Measurements from ENCODE around the gene SLC66A3. TPM values are rescaled to one million over a fixed set of nuclear protein-coding genes. Genes with fewer than 3 reads are reported as not detected.

SLC66A3 gene
- 10 to 100 TPM; 22.2 to 29.0 (median 26.5) TPM for polyA plus RNA-seq (ENCODE audit: insufficient read length in 4 of 4)

DNA sequence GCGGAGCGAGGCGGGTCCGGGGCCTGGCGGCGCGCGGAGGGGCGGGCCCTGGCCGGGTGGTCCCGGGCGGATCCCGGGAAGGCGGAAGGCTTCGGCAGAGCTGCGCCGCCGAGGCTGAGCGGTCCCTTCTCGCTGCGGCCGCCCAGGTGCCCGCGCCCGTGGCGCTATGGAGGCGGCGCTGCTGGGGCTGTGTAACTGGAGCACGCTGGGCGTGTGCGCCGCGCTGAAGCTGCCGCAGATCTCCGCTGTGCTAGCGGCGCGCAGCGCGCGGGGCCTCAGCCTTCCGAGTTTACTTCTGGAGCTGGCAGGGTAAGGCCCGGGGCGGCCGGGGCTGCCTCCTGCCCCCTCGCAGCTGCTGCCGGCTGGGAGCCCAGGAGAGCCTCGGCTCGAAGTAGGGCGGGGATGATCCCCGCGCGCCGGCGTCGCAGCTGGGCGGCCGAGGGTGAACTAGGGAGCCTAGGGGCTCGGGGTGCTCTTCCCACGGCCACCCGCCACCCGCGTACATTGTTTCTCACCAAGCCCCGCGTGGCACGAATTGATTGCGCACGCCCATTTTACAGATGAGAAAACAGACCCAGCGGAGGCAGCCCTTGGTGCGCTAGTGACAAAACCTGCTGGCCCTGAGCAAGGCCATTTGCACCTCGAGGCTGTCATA is at the start of gene SLC66A3:
TSS of gene SLC66A3 (plus strand) at position 87 of the 655 bp plus-strand sequence. CDS start at position 167, 80 bp downstream.
- peak; percentile 70 to 77 (median 73) for DNase-seq (ENCODE audit: low read depth in 4 of 4, low spot score in 3 of 4)

DNA sequence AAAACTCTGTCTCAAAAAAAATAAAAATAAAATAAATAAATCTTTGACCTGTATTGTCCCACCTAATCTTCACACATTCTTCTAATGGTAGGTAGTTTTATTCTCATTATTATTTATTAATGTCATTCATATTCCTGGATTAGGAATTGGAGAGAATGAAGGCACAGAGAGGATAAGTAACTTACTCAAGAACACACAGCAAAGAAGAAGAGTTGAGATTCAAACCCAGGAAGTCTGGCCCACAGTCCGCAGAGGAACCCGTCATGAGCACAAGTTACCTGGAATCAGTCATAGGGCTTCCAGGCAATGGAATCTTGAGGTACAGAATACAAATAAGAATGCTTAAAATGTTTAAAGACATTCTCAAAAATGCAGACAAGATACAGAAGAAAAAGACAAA is 46.3 kb upstream of the SLC66A3 start:
- DNase-seq (ENCODE audit: low read depth in 4 of 4, low spot score in 3 of 4): no peak

DNA sequence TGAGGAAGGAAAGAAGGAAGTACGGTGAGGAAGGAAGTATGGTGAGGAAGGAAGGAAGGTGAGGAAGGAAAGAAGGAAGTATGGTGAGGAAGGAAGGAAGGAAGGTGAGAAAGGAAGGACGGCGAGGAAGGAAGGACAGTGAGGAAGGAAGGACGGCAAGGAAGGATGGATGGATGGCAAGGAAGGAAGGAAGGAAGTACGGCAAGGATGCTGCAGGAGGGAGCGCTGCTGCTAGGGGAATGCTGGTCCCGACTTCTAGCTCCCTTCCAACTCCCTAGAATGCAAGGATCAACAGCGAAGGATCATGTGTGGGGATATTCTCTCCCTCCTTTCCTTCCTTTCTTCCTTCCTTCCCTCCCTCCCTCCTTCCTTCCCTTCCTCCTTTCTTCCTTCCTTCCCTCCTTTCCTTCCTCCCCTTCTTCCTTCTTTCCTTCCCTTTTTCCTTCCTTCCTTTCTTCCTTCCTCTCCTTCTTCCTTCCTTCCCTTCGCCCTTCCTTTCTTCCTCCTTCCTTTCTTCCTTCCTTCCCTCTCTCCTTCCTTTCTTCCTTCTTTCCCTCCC is 42.3 kb upstream of the SLC66A3 start:
- DNase-seq (ENCODE audit: low read depth in 4 of 4, low spot score in 3 of 4): no peak

DNA sequence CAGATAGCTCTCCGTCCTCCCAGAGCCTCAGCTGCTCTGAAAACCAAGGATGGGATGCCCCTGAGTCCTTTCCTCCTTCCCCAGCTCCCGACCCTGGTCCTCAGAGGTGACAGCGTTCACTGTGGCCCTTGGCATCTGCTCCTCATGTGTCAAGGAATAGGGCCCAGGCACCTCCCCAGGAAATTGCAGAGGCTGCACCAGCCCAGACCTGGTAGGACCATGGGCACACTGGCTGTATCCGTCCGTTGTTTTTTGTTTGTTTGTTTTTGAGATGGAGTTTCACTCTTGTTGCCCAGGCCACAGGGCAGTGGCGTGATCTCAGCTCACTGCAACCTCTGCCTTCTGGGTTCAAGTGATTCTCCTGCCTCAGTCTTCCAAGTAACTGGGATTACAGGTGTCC is 37.5 kb upstream of the SLC66A3 start:
- no peak for DNase-seq (ENCODE audit: low read depth in 4 of 4, low spot score in 3 of 4)

DNA sequence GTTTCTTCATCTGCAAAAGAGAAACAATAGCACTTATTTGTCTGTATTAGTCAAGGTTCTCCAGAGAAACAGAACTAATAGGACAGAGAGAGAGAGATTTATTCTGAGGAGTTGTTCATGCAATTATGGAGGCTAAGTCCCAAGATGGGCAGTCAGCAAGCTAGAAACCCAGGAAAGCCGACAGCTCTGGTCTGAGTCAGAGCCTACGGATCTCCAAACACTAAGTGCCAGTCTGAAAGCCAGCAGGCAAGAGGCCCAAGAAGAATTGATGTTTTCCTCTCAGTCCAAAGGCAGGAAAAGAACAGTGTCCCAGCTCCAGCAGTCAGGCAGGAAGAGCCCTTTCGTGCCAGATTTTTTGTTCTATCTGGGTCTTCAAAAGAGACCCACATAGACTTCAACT is 36.5 kb upstream of the SLC66A3 start:
- DNase-seq (ENCODE audit: low read depth in 4 of 4, low spot score in 3 of 4): no peak

DNA sequence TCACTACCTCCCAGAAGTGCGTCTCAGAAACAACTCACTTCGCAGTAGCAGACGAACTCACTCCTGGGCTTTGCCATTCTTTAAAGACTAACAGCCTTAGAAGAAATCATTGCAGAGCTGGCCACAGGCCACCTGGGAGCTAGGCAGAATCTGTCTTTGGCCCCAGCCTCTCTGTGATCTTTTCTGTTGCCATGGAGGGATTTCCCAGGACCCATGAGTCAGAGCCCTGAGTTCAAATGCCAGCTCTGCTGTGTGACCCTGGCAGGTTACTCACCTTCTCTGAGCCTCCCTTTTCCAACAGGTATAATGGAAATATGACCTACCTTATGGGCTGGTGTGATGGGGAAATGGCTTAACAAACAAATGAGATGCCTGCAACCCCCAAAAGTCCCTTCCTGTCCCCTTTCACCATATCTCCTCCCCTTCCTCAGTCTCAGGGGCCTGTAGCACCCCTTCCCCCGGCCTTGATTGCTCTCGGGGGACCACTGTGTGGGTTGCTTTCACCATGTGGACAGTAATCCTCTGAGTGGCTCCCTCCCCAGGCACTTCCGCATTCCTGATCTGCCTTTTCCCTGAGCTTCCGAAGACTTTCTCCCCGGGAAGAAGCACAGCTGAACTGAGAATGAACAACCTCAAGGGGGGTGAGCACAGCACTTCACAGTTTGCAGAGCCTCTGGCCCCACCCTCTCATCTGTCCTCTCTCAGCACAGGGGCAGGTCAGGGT is 34.0 kb upstream of the SLC66A3 start:
- no peak for DNase-seq (ENCODE audit: low read depth in 4 of 4, low spot score in 3 of 4)

DNA sequence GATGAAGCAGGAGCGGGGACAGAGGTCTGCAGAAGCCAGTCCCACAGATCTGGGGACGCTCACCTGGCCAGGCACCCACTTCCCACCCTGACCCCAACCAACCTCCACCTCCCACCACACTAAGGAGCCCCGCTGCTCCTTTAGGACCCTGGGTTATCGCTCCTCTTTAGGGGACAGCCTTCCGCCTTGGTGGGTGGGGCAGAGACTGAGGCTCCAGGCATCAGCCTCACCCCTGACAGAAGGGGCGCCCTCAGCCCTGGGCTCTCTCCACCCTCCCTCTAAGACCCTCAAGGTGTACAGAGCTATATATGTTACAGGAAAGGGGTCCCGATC is 33.5 kb upstream of the SLC66A3 start:
- DNase-seq (ENCODE audit: low read depth in 4 of 4, low spot score in 3 of 4): no peak

DNA sequence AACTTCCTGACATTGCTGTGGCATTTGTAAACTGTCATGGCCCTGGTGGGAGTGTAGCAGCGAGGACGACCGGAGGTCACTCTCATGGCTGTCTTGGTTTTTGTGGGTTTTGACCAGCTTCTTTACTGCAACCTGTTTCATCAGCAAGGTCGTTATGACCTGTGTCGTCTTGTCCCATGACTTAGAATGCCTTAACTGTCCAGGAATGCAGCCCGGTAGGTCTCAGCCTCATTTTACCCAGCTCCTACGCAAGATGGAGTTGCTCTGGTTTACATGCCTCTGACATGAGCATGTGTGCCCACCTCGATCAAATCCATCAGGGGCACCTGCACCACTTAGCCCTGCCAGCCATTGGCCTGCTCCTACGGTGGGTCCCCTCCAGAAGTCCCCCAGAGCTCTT is 32.9 kb upstream of the SLC66A3 start:
- DNase-seq (ENCODE audit: low read depth in 4 of 4, low spot score in 3 of 4): no peak

DNA sequence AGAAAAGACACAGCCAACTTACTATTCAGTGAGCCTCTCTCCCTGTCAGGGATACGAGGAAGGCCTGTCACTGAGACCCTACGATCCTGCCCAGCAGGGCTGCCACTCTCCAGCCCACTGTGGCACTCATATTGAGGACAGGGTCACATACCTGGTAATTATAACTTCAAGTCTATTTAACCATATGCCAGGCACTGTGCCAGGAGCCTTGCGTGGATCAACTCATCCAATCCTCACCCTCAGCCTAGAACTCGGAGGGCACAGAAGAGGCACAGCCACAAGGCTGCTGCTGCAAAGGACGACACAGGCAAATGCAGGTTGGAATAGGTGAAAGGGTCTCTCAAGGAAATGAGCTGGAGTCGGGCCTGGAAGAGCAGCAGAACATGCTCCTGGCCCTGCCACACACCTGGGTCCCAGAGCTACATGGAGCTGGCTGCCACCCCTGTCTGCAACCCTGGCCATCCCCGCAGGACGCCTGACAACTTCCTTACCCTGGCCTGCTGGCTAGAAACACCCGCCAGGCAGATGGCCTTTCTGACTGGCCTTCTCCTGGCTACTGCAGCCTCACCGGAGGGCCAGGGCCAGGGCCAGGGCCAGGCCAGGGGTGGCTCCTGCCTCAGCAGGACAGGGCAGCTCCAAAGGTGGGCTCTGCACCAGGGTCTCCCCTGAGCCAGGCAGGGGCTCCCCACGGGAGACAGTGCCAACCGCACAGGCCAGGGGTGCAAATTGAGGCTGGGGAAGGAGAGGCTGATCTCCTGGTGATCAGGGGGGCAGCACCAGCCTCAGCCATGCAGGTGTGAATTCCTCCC is 32.1 kb upstream of the SLC66A3 start:
- no peak for DNase-seq (ENCODE audit: low read depth in 4 of 4, low spot score in 3 of 4)

DNA sequence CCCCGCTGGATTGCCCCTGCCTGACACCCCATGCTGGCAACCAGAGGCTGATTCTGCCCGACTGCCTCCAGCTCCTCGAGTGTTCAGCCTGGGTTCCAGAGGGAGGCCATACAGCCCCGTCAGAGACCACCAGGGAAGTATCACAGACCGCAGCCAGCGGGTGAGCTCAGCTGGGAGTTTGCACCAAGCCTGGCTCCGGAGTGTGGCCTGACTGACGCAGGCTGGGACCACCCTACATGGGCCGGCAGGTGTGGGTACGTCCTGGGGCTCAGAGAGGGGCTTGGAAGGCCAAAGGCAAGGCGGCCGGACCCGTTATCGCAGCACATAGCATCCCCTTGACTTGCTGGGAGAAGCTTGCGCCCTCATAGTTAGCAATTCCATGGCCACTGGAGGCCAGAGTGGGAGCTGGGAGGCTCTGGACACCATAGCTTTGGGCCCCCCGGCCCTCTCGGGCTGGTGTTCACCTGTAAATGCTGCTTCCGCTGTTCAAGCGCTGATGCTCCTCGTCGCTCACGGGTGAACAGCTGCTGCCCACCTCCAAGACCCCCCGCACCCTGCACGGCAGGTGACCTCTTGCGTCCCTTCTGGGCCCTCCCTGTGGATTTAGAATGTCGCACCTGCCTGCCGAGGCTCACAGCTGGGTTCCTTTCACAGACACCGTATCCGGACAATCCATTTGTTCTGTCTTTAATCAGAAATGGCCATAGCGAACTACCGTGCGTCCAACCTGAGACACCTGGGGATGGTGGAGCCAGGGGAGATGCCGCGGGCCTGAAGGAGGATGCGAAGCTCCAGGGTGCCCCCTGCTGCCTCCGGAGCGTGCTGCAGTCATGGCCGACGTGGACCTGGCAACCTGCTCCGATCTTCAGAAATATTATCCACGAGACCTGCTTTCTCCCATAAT is 31.2 kb upstream of the SLC66A3 start:
- DNase-seq (ENCODE audit: low read depth in 4 of 4, low spot score in 3 of 4): no peak

DNA sequence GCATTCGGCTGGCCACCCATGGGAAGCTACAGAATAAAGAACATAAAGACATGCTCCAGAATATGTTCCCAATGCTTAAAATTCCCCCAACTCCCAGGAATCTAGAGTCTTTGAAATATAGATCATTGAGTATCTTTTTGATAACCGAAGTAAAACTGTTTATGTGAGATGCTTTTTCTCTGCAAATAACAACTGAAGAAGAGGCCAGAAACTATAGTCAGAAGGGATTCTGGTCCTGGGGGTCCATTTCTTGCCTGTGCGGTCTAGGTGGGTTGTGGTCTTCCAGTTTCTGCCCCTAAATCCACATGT is 30.6 kb upstream of the SLC66A3 start:
- no peak for DNase-seq (ENCODE audit: low read depth in 4 of 4, low spot score in 3 of 4)

DNA sequence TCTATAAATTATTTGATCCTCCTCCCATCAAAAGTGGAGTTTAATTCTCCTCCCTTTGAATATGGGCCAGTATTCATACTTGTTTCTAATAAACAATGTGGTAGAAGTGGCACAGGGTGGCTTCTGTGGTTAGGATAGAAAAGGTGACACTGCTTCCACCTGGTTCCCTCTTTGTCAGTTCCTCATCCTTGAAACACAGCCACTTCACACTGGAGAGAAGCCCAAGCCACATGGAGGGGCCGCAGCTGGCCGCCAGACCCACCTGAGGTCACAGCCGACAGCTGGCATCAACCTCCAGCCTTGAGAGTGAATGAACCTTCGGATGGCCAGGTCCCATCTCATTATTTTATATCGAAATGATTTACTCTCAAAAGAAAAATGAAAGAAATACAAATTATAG is 27.5 kb upstream of the SLC66A3 start:
- DNase-seq (ENCODE audit: low read depth in 4 of 4, low spot score in 3 of 4): no peak

DNA sequence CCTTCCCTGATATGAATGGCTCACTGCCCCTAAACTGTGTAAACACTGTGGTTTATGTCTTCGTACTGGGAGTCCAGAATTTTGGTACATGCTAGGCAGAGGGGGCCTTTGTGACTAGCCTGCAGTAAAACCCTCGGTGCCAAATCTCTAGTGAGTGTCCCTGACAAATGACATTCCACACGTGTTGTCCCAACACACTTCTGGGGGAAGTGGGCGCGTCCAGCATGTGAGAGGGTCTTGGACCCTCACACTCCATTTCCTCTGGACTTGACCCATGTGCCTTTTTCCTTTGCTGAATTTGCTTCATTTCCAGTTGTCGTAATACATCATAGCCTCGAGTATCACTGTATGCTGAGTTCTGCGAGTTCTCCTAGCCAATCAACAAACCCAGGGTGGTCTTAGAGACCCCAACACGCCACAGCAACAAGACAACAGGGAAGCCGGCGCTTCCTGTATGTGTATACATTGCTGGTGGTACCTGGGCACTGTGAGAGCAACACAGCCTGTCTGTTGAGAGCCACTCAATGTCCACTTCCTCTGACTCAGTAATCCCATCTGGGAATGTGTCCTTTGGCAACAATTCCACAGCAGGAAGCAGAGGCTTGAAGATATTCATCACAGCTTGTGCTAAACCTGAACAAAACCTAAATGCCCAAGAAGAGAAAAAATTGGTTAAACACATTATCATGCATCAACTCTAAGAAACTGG is 26.9 kb upstream of the SLC66A3 start:
- DNase-seq (ENCODE audit: low read depth in 4 of 4, low spot score in 3 of 4): no peak

DNA sequence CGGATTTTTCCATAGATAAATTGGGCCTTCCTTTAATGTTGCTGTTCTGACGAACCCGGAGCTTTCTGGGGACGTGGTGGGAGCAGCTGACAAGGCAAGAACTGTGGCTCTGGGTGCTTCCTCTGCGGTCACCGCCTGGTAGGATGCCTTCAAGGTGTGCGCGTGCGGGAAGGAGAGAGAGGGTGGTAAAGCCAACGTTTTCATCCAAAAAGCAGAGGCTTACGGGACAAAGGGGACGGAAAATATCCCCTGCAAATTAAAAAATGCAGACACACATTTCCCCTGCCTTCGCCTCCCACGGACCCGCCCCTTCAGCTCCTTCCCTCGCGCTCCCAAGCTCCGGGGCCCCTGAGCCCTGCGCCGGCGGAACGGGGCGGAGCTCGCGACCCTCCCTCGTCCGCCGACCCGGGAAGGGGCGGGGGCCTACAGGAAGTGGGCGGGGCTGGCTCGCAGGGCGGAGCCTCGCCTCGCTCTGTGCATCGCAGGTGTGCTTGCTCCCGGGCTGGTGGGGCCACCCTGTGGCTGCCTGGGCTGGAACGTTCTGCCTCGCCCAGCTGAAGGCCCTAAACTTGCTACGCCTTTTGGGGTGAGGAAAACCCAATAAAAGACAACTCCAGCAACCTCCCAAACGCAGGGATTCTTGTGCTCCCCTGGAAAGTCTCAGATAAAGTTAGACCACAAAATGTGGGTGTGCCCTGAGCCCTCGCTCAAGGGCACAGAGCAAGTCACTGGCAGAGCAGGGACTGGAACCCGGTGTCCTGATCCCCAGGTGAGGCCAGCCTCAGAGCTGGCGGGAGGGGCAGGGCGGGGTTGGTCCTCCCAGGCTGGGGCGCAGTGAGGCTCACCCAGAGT is 25.4 kb upstream of the SLC66A3 start:
- peak; percentile 56 to 70 (median 61) for DNase-seq (ENCODE audit: low read depth in 4 of 4, low spot score in 3 of 4)

DNA sequence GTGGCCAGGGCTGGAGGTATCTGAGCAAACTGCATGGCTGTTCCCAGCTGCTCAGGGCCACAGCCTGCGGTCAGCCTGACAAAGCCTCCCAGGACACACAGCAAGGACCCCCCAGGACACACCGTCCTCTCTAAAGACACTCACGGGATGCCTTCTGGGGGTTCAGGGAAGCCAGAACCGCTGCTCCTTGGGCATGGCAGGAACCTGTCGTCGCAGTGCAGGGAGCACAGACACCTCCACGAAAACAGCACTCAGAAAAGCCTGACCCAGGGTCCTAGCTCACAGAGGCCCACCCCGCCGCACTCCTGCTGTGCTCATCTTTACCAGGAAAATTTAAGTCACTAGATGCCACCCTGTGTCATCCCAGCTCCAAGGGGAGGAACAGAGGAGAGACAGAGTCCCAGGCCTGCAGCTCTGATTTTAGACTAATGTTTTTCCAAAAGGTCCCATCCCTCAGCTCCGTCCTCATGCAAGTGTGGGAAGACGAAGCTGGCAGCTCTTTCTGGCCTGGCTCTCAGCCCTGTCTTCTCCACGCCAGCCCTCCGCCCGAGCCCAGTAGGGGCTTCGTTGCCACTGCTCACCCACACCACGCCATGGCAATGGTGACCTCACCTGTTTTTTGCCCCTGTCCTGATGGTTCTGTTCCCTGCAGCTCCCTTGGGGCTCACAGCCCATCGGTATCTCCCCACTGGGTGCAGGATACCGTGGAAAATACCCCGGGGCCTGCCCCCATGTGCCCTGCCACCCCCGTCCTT is 23.9 kb upstream of the SLC66A3 start:
- DNase-seq (ENCODE audit: low read depth in 4 of 4, low spot score in 3 of 4): no peak

DNA sequence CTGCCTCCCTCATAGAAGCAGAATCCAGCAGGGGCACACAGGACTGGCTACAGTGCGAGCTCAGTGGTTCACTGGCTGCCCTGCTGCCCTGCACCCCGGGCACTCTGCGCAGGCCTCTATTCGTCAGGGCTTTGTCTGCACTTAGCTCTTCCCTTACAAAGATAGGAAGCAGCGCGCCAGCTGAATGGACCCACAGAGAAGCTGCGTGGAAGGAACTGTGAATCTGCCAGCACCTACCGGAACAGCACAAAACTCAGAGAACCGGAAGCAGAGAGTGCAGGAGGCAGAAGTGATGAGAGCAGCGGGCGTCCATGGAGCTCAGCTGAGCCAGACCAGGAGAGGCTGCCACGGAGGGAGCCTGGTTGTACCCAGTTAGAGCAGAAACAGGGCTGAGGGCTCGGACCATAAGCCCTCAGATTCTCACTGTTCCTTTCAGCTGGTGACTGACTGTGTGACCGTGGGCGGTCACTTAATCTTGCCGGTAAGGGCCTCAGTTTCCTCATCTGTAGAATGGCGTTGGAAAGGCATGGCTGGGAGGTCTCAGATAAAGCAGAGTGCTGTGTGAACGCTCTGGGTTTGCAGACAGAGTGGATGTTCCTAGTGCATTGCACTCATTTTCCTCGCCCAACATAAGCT is 23.1 kb upstream of the SLC66A3 start:
- no peak for DNase-seq (ENCODE audit: low read depth in 4 of 4, low spot score in 3 of 4)

DNA sequence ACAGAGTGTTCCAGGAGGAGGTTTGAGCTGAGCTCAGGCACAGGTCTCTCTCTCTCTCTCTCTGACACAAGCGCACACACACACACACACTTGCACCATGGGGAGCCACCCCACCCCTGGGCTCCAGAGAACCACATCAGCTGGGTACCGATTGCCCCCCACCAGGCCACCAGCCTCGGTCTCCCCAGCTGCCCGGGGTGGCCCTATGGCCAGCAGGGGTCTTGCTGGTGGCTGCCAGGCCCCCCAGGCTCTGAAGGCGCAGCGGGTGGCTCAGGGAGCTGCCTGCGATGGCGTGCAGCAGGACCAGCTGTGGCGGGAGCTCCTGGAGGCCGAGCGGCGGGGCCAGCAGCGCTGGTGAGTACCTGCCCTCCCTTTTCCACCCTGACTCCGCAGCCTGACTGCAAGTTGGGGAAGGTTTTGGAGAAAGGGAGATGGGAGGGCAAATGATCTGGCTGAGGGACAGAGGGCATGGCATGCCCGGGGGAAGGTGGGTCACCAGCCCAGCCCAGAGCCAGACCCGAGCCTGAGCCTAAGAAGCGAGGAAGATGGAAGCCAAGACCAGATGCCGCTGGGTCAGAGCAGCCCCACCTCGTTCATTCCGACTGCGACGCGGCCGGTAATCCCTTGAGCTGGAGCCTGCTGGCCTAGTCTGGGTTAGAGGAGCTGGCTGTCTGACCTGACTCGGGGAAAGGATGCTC is 21.9 kb upstream of the SLC66A3 start:
- DNase-seq (ENCODE audit: low read depth in 4 of 4, low spot score in 3 of 4): no peak

Measured in right renal pelvis (tissue), 4 donors.